ENCODE results near the gene IL13. TPM values are rescaled to one million over a fixed set of nuclear protein-coding genes. Genes with fewer than 3 reads are reported as not detected.

The IL13 gene
- polyA plus RNA-seq, 2 of the 4 experiments (the other 2 are of a cell fraction) = 0.13 TPM; not detected in 1

GRCh38 chr5:132662004-132662401 is 4.0 kb downstream of the IL13 start:
- no peak for TF ChIP-seq GATA3 (IDR thresholded peaks at IDR 0.05; ENCODE audit: borderline replicate concordance)
- no peak for TF ChIP-seq POLR2A (IDR thresholded peaks at IDR 0.05; ENCODE audit: low read length)
- no peak for TF ChIP-seq ZC3H11A (IDR thresholded peaks at IDR 0.05)
- TF ChIP-seq JUNB (IDR thresholded peaks at IDR 0.05) = no peak
- TF ChIP-seq ESRRA (IDR thresholded peaks at IDR 0.05; ENCODE audit: borderline replicate concordance, low read length) = no peak
- no peak for TF ChIP-seq CTCF (IDR thresholded peaks at IDR 0.05)
- TF ChIP-seq JUN (IDR thresholded peaks at IDR 0.05) = no peak
- TF ChIP-seq CEBPB (IDR thresholded peaks at IDR 0.05) = no peak
- TF ChIP-seq FOSL2 (IDR thresholded peaks at IDR 0.05) = no peak
- TF ChIP-seq FOSL2 (CRISPR knock-in tag; IDR thresholded peaks at IDR 0.05) = no peak
- TF ChIP-seq ZSCAN20 (CRISPR knock-in tag; IDR thresholded peaks at IDR 0.05) = no peak
- no peak for TF ChIP-seq MAFK (IDR thresholded peaks at IDR 0.05; ENCODE audit: partially characterized antibody)
- no peak for TF ChIP-seq BHLHE40 (IDR thresholded peaks at IDR 0.05; ENCODE audit: low read depth, low read length)

GRCh38 chr5:132662925-132663770 is 5.2 kb downstream of the IL13 start:
- CTCF ChIA-PET = interaction anchor here (0.6 to 6.4 kb wide), 5 partner anchors 11 to 148 kb away, joined by 3 to 37 read pairs (median 3); no protein-coding TSS in a partner anchor
- DNase-seq (ENCODE audit: low read depth in 1 of 2, low spot score in 1 of 2) = peak in 1 of 2 experiments; percentile 13
- no peaks in the 10 kb centered on the region for H3K4me1 ChIP-seq
- TF ChIP-seq USF2 (IDR thresholded peaks at IDR 0.05) = no peak
- 85% methylated on average over 24 of the region's 25 CpGs for WGBS (ENCODE audit: missing lambda C conversion rate)
- ATAC-seq = peak; percentile 36 to 52; a peak in 5 of 6 replicates
- POLR2A ChIA-PET = no interaction called here
- FAIRE-seq = no peak
- no peak overlapping the region for H3K4me3 ChIP-seq
- H3K27ac ChIP-seq = no peak overlapping the region
- no peak overlapping the region for H3K4me2 ChIP-seq
- no peaks in the 10 kb centered on the region for H3K9me3 ChIP-seq

More at GRCh38 chr5:132662004-132662401, 4.0 kb downstream of the IL13 start:
- WGBS (ENCODE audit: missing lambda C conversion rate) = 93% methylated on average over 9 of the region's 9 CpGs
- Histone ChIP-seq H3K27ac (no peak overlapping the region), H3K4me3 (no peak overlapping the region), H3K4me2 (no peak overlapping the region), H3K9me3 (no peaks in the 10 kb centered on the region), H3K4me1 (no peaks in the 10 kb centered on the region)
- FAIRE-seq (no peak), DNase-seq (ENCODE audit: low read depth in 1 of 2, low spot score in 1 of 2) (no peak), ATAC-seq (no peak; a peak in 1 of 6 replicates)
- CTCF ChIA-PET = interaction anchor here (1.0 to 6.4 kb wide), 2 partner anchors 16 to 25 kb away, joined by 3 to 37 read pairs; no protein-coding TSS in a partner anchor
- POLR2A ChIA-PET = no interaction called here

- CTCF ChIA-PET = interaction anchor here (0.9 to 1.1 kb wide), 2 partner anchors 10 to 14 kb away, joined by 3 to 4 read pairs; no protein-coding TSS in a partner anchor
- DNase-seq (ENCODE audit: low read depth in 1 of 2, low spot score in 1 of 2) (no peak), FAIRE-seq (no peak), ATAC-seq (no peak)
- no peak overlapping the region for H3K27ac ChIP-seq
- WGBS (ENCODE audit: missing lambda C conversion rate) = 88% methylated on average over 13 of the region's 13 CpGs
- TF ChIP-seq MAFK (IDR thresholded peaks at IDR 0.05; ENCODE audit: partially characterized antibody) (no peak), KDM1A (IDR thresholded peaks at IDR 0.05; ENCODE audit: low read depth) (no peak), BCL3 (IDR thresholded peaks at IDR 0.05) (no peak), JUN (IDR thresholded peaks at IDR 0.05) (no peak), EP300 (IDR thresholded peaks at IDR 0.05) (no peak), HOXA7 (CRISPR knock-in tag; IDR thresholded peaks at IDR 0.05) (no peak), HOXB13 (CRISPR knock-in tag; IDR thresholded peaks at IDR 0.05; ENCODE audit: low read depth) (no peak), FOSB (CRISPR knock-in tag; IDR thresholded peaks at IDR 0.05) (no peak)
- no peak overlapping the region for H3K4me3 ChIP-seq
- POLR2A ChIA-PET = no interaction called here
- no peak overlapping the region for H3K4me2 ChIP-seq
- H3K9me3 ChIP-seq = no peaks in the 10 kb centered on the region
- H3K4me1 ChIP-seq = no peaks in the 10 kb centered on the region
Observed at GRCh38 chr5:132663771-132664695, 6.1 kb downstream of the IL13 start.

Measured in A549 (cell line).